ENCODE results near the gene KLHL4. TPM values are rescaled to one million over a fixed set of nuclear protein-coding genes. Genes with fewer than 3 reads are reported as not detected.
"Not testable (repeated sequence)": the region's sequence is repeated elsewhere in the genome, so short reads cannot be mapped to it uniquely, and the experiment has no call there.

KLHL4 gene
- not detected in 2 replicates for total RNA-seq (2014; rRNA removed; shearing (Covaris generic))

GRCh38 chrX:87517571-87518141 lies at the start of gene KLHL4:
Gene KLHL4 (plus strand): TSS chrX:87517802. CDS start chrX:87517894, 92 bp downstream.
- DNase-seq (ENCODE audit: low spot score) = peak; percentile 9

- DNase-seq (ENCODE audit: low spot score) = no peak
Measured at GRCh38 chrX:87468941-87469340, 48.7 kb upstream of the KLHL4 start.

GRCh38 chrX:87475793-87476192 lies 41.8 kb upstream of the KLHL4 start:
- no peak for DNase-seq (ENCODE audit: low spot score)

GRCh38 chrX:87478703-87479102 lies 38.9 kb upstream of the KLHL4 start:
- DNase-seq (ENCODE audit: low spot score) = not testable (repeated sequence)

GRCh38 chrX:87489071-87489470 lies 28.5 kb upstream of the KLHL4 start:
- DNase-seq (ENCODE audit: low spot score) = no peak

GRCh38 chrX:87515836-87516235 lies 1.8 kb upstream of the KLHL4 start:
- no peak for DNase-seq (ENCODE audit: low spot score)

- no peak for DNase-seq (ENCODE audit: low spot score)
Measured at GRCh38 chrX:87516717-87517121, 883 bp upstream of the KLHL4 start.

GRCh38 chrX:87518504-87518903 lies 902 bp downstream of the KLHL4 start:
- no peak for DNase-seq (ENCODE audit: low spot score)

- DNase-seq (ENCODE audit: low spot score) = peak; percentile 7
Measured at GRCh38 chrX:87525771-87526229, 8.2 kb downstream of the KLHL4 start.

GRCh38 chrX:87526281-87526680 lies 8.7 kb downstream of the KLHL4 start:
- no peak for DNase-seq (ENCODE audit: low spot score)

GRCh38 chrX:87528487-87528886 lies 10.9 kb downstream of the KLHL4 start:
- DNase-seq (ENCODE audit: low spot score) = no peak

- DNase-seq (ENCODE audit: low spot score) = no peak
Measured at GRCh38 chrX:87571964-87572363, 54.4 kb downstream of the KLHL4 start.

GRCh38 chrX:87572901-87573300 lies 55.3 kb downstream of the KLHL4 start:
- no peak for DNase-seq (ENCODE audit: low spot score)

GRCh38 chrX:87578978-87579377 lies 61.4 kb downstream of the KLHL4 start:
- DNase-seq (ENCODE audit: low spot score) = peak; percentile 38

GRCh38 chrX:87580862-87581261 lies 63.3 kb downstream of the KLHL4 start:
- DNase-seq (ENCODE audit: low spot score) = no peak

GRCh38 chrX:87582453-87582852 lies 64.9 kb downstream of the KLHL4 start:
- DNase-seq (ENCODE audit: low spot score) = no peak

GRCh38 chrX:87583679-87584078 lies 66.1 kb downstream of the KLHL4 start:
- peak; percentile 73 for DNase-seq (ENCODE audit: low spot score)

GRCh38 chrX:87616371-87616770 lies 98.8 kb downstream of the KLHL4 start:
- no peak for DNase-seq (ENCODE audit: low spot score)

- DNase-seq (ENCODE audit: low spot score) = peak; percentile 41
Measured at GRCh38 chrX:87621697-87622096, 104.1 kb downstream of the KLHL4 start.

- DNase-seq (ENCODE audit: low spot score) = no peak
Measured at GRCh38 chrX:87626996-87627395, 109.4 kb downstream of the KLHL4 start.

GRCh38 chrX:87634361-87634760 lies 116.8 kb downstream of the KLHL4 start:
- DNase-seq (ENCODE audit: low spot score) = no peak

- DNase-seq (ENCODE audit: low spot score) = no peak
Measured at GRCh38 chrX:87636533-87636932, 118.9 kb downstream of the KLHL4 start.

GRCh38 chrX:87641439-87641838 lies 123.8 kb downstream of the KLHL4 start:
- DNase-seq (ENCODE audit: low spot score) = peak; percentile 66

GRCh38 chrX:87661761-87662160 lies 144.2 kb downstream of the KLHL4 start:
- DNase-seq (ENCODE audit: low spot score) = no peak

Data from HT-29 (cell line).